Neural cell (in vitro differentiated cells): ENCODE data around the gene CELSR1.

Experiments
- CTCF ChIP-seq: fragments of 450-650 bp; IDR thresholded peaks from 2 replicates; pipeline ENCODE4 v1.5.1; 2014; ENCODE audit warnings: antibody characterized with exemption, mild to moderate bottlenecking, moderate library complexity; ENCODE audit not compliant: poor library complexity, severe bottlenecking
- EP300 ChIP-seq: fragments of 450-650 bp; conservative IDR thresholded peaks from 2 replicates; pipeline ENCODE4 v1.6.1; 2014; ENCODE audit warnings: antibody characterized with exemption, mild to moderate bottlenecking, moderate library complexity; ENCODE audit not compliant: poor library complexity, severe bottlenecking
- POLR2AphosphoS5 ChIP-seq: IDR thresholded peaks from 2 replicates; pipeline ENCODE4 v1.6.1; 2012
- TAF1 ChIP-seq: IDR thresholded peaks from 2 replicates; pipeline ENCODE4 v1.6.1; 2012; ENCODE audit warnings: low read depth

GRCh38 chr22:46381731-46382130 lies 155.7 kb downstream of the CELSR1 start:
- TF ChIP-seq CTCF: no peak
- no peak for TF ChIP-seq TAF1
- no peak for TF ChIP-seq EP300
- no peak for TF ChIP-seq POLR2AphosphoS5
